CD4-positive, alpha-beta T cell treated with Interleukin-17A for 1 hour (primary cell): ENCODE measurements around the gene ST6GALNAC3.
"Not testable (repeated sequence)": the region's sequence is repeated elsewhere in the genome, so short reads cannot be mapped to it uniquely, and the experiment has no call there.

Experiments
- DNase-seq: peaks from one replicate; pipeline ENCODE4 v3.0.0-alpha.2; 2020

Gene ST6GALNAC3

GRCh38 chr1:76109901-76110560 is 35.5 kb downstream of the ST6GALNAC3 start:
- no peak for DNase-seq

- DNase-seq = no peak
Observed at GRCh38 chr1:76110666-76111065, 36.1 kb downstream of the ST6GALNAC3 start.

GRCh38 chr1:76112321-76112720 is 37.8 kb downstream of the ST6GALNAC3 start:
- not testable (repeated sequence) for DNase-seq

GRCh38 chr1:76113446-76113845 is 38.9 kb downstream of the ST6GALNAC3 start:
- no peak for DNase-seq

GRCh38 chr1:76115171-76115570 is 40.6 kb downstream of the ST6GALNAC3 start:
- DNase-seq = no peak

DNA sequence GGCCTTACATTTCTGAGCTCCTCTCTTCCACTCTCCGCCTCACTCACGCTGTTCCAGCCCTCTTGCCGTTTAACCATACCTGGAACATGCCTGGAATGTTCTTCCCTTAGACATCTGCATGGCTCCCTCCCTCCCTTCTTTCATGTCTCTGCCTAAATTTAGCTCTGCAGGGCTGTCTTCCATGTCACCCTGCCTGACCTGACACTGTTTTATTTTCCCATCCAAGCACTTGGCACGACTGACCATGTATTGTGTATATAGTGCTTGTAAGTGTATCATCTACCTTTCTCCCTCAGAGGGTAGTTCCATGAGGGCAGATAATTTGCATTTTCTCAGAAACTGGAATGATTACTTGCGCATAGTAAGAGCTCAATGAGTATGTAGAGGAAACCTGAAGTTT is 47.3 kb downstream of the ST6GALNAC3 start:
- DNase-seq = no peak

DNA sequence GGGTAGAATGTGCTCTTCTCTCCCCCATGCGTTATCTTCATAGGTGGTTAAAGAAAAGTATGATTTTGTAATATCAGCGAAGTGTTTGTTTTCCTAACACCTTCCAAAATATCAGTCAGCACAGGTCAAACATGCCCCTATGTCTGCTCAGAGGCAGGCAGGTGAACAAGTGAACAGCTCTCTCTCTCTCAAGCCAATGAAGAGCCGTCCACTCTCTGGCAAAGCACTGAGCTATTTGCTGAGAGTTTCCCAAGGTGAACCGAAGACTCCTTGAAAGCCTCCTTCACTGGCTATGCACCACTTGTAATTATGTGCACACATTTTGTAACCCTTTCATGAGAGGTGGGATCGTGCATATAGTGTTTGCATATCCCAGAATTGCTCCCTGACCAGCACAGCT is 47.7 kb downstream of the ST6GALNAC3 start:
- no peak for DNase-seq

GRCh38 chr1:76123411-76124064 is 49.0 kb downstream of the ST6GALNAC3 start:
- DNase-seq = not testable (repeated sequence)

- DNase-seq = no peak
Observed at GRCh38 chr1:76124196-76124595, 49.6 kb downstream of the ST6GALNAC3 start.

GRCh38 chr1:76125473-76126219 is 51.1 kb downstream of the ST6GALNAC3 start:
- no peak for DNase-seq

DNA sequence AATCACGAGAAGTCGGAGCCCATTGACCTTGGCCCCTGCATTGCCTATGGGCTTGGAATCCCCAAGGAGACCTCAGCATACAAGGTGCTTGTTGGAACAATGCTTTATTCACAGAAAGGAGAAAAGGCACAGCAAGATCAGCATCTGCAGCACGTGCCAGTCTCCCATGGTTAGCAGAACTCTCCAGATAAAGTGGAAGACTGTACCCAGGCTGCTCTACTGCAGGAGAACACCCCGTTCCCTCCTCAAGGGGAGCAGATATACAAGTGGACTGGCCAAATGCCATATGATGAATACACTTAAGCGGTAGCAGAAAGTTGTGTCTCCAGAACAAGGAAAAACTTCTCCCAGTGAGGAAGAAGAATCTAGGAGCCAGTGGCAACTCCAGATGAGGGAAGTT is 53.5 kb downstream of the ST6GALNAC3 start:
- no peak for DNase-seq

- DNase-seq = no peak
Observed at GRCh38 chr1:76129731-76130130, 55.2 kb downstream of the ST6GALNAC3 start.

- no peak for DNase-seq
Observed at GRCh38 chr1:76130992-76131391, 56.4 kb downstream of the ST6GALNAC3 start.

DNA sequence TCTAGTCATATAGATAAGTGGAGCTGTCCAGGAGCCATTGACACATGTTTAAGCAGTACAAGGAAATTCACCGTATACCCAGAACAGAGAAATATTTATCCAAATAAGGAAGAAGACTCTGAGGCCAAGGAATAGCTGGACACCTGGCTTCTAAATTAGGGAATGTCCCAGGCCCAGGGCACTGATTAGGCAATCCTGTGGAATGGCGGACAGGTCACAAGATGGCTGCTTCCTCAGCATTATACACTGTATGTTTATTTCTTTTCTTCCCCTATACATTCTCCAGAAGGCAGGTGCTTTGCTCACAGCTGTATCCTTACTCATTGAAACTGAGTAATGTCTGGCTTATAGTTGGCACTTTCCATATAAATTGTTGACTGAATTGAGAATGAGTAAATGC is 59.4 kb downstream of the ST6GALNAC3 start:
- no peak for DNase-seq

DNA sequence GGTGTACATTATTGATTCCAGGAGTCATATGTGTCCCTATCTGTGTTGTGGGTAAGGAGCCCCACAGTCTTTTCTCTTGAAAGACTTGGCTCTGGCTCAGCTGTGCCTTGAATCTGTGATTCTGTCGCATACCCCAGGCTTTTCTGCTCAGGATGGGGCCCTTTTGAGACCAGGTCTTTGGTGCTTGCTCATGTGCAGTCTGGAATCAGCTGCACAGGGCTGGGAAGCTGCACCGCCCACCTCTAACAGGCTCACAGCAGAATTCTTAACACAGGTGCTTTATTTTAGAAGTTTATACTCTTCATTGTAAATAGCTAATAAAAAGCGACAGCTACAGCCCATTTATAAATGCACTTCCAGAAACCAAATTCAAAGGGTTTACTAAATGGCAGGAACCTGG is 61.3 kb downstream of the ST6GALNAC3 start:
- DNase-seq = no peak

DNA sequence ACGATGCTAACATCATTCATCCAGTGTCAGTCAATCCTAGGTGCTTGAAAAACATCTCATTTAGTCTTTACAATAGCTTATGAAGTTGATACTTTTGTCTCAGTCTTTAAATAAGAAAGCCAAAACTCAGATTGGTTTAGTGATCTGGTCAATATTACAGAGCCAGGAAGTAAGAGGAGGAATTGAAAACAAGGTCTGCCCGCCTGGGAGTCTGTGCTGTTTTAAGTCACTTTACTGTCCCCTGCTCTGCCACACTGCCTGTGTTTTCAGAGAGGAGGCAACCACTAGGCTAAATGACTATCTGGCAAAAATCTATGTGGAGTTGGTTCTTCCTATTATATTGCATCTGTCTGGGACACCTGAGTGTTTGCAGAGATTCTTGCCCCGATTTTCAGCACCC is 62.3 kb downstream of the ST6GALNAC3 start:
- no peak for DNase-seq

GRCh38 chr1:76137746-76138145 is 63.2 kb downstream of the ST6GALNAC3 start:
- DNase-seq = no peak

DNA sequence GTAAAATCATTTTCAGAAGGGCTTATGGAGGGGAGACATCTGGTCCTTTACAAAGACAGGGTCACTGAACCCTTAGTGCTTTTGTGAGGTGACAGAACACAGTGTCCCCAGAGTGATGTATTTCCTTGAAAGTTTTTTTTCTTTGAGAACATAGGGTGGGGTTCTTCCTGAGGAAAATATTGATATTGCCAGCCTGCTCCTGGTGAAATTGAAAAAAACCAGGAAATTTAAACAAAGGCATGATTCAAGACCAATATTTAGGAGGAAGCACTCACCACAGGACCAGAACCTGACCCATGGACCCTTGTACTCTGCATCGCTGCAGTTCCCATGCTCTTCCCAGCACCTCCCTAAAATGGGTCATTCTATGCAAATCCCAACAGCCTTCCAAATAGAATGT is 63.7 kb downstream of the ST6GALNAC3 start:
- no peak for DNase-seq

DNA sequence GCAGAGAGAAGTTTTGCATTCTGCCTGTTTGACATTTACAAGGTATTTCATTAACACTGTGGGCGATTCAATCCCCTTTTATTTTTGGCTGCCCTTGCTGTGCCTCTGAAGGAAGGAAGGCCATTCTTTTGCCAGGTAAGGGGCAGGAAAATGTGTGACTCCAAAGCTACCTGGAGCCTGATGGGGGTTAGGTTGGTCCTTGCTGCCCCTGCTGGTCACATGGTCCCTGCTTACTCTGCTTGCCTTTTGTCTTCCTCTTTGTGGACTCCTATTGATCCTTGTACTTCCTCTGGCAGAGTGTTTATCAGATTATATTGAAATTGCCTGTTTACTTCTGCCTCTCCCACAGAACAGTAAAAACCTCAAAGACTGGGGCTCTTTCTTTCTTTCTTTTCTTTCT is 65.7 kb downstream of the ST6GALNAC3 start:
- DNase-seq = no peak

DNA sequence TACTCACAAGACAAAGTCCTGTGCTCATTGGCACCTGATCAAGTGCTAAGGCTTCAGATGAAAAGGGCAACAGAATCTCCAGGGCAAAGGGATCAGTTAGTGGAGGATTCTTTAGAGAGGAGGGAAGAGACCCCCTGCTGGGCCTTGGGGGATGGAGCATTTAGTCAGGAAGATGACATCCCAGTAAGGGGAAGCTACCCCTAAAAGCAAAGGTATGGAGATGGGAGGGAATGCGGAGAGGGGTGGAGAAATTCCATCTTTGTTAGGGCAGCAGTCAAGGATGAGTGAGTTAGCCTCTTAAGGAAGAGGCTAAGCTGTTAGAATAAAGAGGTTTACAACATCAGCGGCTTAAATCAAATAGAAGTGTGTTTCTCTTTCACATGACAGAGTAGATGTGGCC is 67.4 kb downstream of the ST6GALNAC3 start:
- no peak for DNase-seq

GRCh38 chr1:76142771-76143540 is 68.4 kb downstream of the ST6GALNAC3 start:
- no peak for DNase-seq

- no peak for DNase-seq
Observed at GRCh38 chr1:76144247-76144646, 69.7 kb downstream of the ST6GALNAC3 start.

DNA sequence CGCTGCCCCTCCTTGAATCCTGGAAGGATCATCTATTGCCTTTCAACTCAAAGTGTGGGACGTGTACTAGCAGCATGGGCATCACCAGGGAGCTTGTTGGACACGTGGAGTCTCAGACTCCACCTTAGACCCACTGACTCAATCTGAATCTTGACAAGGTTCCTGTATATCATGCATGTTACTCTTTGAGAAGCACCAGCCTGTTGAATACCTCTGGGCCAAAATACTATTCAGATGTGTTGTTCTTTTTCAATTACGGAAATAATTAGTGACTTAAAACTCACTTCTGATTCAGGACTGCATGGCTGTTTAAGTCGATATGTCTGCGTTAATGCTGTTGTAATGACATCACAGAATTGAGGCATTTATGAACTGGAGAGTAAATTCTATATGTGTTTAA is 70.8 kb downstream of the ST6GALNAC3 start:
- no peak for DNase-seq
